Upper lobe of left lung (tissue), 4 donors: Measurements from ENCODE around the gene ABT1.

Experiments used
- CTCF ChIP-seq, 6 experiments: fragments of 450-650 bp in 4 of 6; fragments of 200-600 bp in 2 of 6; sonication (generic) in 2 of 6; IDR thresholded peaks; one replicate each; pipeline ENCODE4 v1.5.1; 2016 to 2019; ENCODE audit warnings: antibody characterized with exemption in 6 of 6
- EP300 ChIP-seq, 4 donors: sonication (generic); formaldehyde crosslinking; IDR thresholded peaks; one replicate each; pipeline ENCODE4 v1.5.1; 2017; ENCODE audit warnings: antibody characterized with exemption in 4 of 4, control low read depth in 2 of 4
- POLR2A ChIP-seq, 4 donors: fragments of 450-650 bp; IDR thresholded peaks; one replicate each; pipeline ENCODE4 v1.5.1; 2016 to 2017; ENCODE audit warnings: antibody characterized with exemption in 4 of 4, mild to moderate bottlenecking in 2 of 4

DNA sequence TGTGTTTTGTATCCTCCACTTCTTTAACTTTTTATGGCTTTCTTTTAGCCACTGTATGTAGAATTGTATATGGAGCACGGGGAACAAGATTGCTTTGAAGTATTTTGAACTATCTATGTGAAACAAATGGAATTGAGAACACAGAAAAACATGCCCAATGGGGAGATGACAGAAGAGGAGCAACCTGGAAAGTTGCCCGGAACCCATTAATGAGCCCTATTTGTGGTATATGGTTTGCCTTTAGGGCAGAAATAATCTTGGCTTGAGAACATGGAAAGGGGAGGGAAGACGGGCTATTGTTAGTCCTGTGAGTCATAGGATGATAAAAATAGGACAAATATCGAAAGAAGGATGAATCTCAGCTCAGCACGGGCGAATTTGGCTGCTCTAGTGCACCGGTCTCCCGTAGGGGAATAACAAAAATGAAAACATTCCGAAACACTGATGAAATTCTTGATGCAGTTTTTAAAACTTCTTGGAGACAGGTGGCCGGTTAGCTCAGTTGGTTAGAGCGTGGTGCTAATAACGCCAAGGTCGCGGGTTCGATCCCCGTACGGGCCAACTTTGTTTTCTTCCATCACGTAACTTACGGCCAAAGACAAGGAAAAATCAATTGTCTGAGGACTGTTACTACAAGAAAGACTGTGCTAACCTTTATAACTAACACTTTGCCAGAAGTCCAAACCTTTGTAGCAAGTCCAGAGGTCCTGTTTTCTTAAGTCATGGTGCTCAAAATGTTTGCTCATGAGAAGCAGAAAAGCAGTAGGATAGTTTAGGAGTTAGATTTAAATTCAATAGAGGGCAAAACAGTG is 42.9 kb upstream of the ABT1 start:
- no peak for TF ChIP-seq CTCF (IDR thresholded peaks at IDR 0.05)
- no peak for TF ChIP-seq EP300 (IDR thresholded peaks at IDR 0.05)
- TF ChIP-seq POLR2A (IDR thresholded peaks at IDR 0.05): no peak
